Measurements from ENCODE around the gene LRRC4C.
"Not testable (repeated sequence)": the region's sequence is repeated elsewhere in the genome, so short reads cannot be mapped to it uniquely, and the experiment has no call there.

Gene LRRC4C

DNA sequence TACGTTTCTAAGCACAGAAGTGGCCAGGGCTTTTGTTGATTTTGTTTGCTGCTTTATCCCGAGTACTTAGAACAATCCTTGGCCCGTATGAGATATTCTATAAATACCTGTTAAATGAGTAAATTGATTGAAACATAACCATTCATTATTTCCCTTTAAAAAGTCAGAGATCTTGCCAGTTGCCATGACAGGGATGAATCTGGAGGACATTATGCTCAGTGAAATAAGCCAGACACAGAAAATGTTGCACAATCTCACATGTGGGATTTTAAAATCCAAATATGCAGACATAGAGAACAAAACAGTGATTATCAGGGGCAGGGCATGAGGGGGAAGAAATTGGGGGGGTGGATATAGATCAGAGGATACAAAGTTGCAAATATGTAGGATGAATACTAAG is 1240.1 kb downstream of the LRRC4C start:
- FAIRE-seq, result no peak
- no peak for DNase-seq (ENCODE audit: insufficient read length, low spot score)

DNA sequence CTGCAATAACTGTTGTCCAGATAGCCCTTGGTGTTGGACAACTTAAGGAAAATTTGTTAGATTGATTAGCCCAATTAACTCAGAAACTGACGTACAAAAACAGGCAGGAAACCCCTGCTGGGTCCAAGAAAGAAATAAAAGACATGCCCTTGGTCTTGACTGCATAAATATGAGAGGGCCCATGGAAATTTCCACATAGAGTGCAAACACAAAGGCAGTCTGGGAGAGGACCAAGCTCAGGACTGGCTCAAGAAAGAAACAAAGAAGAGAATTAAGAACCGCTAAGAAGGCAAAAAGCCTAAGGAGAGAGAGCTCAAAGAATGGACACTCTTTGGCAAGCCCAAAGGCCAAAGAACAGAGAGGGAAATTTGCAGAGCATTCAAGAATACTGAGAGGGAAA is 1243.9 kb downstream of the LRRC4C start:
- DNase-seq (ENCODE audit: insufficient read length, low spot score), result no peak
- no peak for FAIRE-seq

DNA sequence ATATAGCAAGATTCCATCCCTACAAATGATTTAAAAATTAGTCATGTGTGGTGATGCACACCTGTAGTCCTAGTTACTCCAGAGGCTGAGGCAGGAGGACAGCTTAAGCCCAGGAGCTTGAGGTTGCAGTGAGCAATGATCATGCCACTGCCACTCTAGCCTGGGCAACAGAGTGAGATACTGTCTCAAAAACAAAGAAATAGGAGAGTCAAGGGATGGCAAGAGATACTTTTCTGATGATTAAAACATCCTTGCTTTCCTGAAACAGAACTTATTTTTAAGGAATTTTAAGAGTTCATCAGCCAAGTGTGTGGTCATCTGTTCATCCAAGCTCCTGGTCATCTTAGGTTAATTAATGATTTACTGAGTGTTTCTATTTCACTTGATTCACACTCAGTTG is 1252.0 kb downstream of the LRRC4C start:
- DNase-seq (ENCODE audit: insufficient read length, low spot score) (no peak), FAIRE-seq (no peak)

DNA sequence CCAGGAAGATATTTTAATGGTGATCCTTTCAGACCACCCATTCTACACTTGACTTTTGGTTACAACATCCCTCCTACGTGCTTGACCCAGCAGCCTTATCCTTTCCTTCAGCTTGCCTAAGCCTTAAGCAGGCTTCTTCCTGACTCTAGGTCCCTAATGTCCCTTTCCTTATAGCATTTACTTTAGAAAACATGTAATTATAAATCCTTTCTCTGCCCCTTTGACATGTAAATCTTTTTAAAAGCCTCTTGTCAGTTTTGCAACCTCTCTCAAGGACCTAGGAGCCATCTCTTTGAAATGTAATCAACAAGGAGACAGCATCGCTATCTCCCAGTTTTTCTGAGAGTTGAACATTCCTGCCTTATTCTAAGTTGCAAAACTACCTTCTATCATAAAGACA is 1255.2 kb downstream of the LRRC4C start:
- FAIRE-seq (no peak), DNase-seq (ENCODE audit: insufficient read length, low spot score) (no peak)

DNA sequence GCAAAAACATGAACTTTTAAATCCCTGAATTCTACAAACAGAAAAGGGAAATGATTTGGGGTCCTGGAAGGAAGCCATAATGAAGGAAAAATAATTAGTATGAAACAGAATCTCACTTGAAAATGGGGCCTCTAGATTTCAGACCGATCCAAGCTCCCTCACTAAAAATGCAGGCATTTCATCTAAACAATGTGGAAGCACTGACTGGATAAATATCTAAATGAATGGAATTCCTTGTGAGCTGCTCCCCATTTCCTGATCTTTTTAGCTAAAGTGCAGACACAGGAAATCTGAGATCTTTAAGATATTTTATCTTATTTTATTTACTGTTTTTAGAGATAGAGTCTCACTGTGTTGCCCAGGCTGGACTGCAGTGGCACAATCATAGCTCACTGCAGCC is 1255.8 kb downstream of the LRRC4C start:
- no peak for DNase-seq (ENCODE audit: insufficient read length, low spot score)
- no peak for FAIRE-seq

- DNase-seq (ENCODE audit: insufficient read length, low spot score) (no peak), FAIRE-seq (no peak)
Observed at GRCh38 chr11:40202589-40203270, 1256.7 kb downstream of the LRRC4C start.

DNA sequence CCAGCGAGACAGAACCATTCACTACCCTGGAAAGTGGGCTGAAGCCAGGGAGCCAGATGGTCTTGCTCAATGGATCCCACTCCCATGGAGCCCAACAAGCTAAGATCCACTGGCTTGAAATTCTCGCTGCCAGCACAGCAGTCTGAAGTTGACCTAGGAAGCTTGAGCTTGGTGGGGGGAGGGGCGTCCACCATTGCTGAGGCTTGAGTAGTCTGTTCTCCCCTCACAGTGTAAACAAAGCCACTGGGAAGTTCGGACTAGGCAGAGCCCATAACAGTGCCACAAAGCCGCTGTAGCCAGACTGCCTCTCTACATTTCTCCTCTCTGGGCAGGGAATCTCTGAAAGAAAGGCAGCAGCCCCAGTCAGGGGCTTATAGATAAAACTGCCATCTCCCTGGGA is 1266.9 kb downstream of the LRRC4C start:
- not testable (repeated sequence) for FAIRE-seq; DNase-seq (ENCODE audit: insufficient read length, low spot score)

- no peak for DNase-seq (ENCODE audit: insufficient read length, low spot score)
- no peak for FAIRE-seq
Observed at GRCh38 chr11:40190294-40190693, 1269.2 kb downstream of the LRRC4C start.

DNA sequence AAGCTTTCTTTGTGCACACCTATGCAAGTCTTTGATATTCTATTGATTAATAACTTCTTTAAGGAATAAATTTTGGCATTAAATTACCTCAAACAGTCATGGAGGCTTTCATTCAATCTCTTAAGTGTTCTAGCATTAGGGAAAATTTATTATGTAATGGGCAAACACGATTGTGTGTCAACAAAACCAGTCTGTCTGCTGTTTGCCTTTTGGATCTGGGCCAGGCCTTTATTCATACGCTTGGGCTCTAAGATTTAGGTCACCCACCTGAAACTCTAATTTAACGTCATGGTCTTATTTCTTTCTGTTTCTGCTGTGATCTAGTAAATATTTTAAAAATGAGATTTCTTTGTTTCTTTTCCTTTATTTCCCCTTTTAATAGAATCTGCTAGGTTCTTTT is 1270.6 kb downstream of the LRRC4C start:
- no peak for DNase-seq (ENCODE audit: insufficient read length, low spot score)
- no peak for FAIRE-seq

DNA sequence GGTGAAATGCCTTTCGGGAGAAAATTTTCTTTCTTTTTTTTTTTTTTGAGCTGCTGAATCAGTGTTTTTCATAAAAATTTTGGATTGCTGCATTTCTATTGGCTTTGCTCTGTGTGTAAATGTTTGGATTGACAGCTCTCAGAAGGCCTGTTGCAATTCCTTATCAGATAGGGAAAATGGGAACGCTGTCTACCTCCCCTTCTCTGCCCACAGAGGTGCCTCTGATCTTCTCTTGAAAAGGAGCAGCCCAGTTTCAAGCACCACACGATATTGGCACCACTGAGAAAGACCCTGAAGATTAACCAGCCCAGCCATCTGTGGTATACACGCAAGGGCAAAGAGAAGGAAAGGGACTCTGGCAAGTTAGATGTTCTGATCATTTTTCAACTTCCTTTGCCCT is 1272.2 kb downstream of the LRRC4C start:
- no peak for DNase-seq (ENCODE audit: insufficient read length, low spot score)

GRCh38 chr11:40186437-40187263 is 1272.8 kb downstream of the LRRC4C start:
- DNase-seq (ENCODE audit: insufficient read length, low spot score) (no peak), FAIRE-seq (no peak)

More for the DNA sequence above, 1272.2 kb downstream of the LRRC4C start:
- no peak for FAIRE-seq

GRCh38 chr11:40185793-40186192 is 1273.7 kb downstream of the LRRC4C start:
- DNase-seq (ENCODE audit: insufficient read length, low spot score), result no peak
- FAIRE-seq, result no peak

- no peak for FAIRE-seq
- no peak for DNase-seq (ENCODE audit: insufficient read length, low spot score)
Observed at GRCh38 chr11:40183073-40184064, 1276.1 kb downstream of the LRRC4C start.

DNA sequence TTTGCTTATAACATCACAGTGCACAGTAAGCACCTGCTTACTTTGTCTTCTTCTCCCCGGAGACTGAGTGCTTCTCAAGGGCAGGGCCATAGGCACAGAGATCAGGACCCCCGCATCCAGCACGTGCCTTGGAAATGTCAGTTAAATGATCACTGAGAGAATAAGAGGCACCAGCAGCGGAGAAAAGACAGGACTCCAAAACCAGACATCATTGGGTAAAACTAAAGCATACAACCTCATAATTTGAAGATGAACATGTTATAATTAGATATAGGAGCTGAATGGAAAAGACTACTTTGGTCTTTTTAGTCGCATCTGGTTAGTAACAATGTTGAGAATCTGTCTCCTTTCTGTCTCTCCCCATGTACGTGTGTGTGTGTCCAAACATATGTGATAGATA is 1279.9 kb downstream of the LRRC4C start:
- DNase-seq (ENCODE audit: insufficient read length, low spot score), result no peak
- no peak for FAIRE-seq

DNA sequence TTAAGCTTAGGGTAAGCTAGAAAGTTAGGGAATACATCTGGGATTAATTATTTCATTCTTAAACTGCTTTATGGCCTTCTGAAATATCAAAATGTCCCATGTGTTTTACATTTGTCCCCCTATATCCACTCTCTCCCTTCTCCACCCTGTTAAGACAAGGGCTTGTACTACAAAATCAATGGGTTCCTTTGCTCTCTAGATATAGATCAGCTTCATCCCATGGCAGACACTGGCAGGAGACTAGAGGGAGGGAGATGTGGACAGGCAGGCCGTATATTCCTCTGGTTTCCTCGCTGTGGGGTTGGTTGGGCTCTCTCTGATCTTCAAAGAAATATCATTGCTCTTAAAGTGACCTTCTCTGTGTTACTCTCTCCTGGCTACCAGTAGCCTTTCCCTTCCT is 1281.0 kb downstream of the LRRC4C start:
- DNase-seq (ENCODE audit: insufficient read length, low spot score) (no peak), FAIRE-seq (no peak)

GRCh38 chr11:40175980-40176379 is 1283.5 kb downstream of the LRRC4C start:
- no peak for DNase-seq (ENCODE audit: insufficient read length, low spot score)
- no peak for FAIRE-seq

- no peak for FAIRE-seq
- no peak for DNase-seq (ENCODE audit: insufficient read length, low spot score)
Observed at GRCh38 chr11:40170078-40170477, 1289.4 kb downstream of the LRRC4C start.

- DNase-seq (ENCODE audit: insufficient read length, low spot score), result no peak
Observed at GRCh38 chr11:40168414-40168813, 1291.0 kb downstream of the LRRC4C start.

DNA sequence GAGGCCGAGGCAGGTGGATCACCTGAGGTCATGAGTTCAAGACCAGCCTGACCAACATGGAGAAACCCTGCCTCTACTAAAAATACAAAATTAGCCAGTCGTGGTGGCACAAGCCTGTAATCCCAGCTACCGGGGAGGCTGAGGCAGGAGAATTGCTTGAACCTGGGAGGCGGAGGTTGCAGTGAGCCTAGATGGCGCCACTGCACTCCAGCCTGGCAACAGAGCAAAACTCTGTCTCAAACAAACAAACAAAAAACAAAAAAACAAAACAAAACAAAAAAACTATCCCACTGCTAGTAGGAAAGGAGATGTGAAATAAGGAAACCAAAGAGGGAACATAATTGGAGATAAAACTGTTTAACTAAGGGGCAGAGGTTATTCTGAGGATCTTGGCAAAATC is 1291.6 kb downstream of the LRRC4C start:
- DNase-seq (ENCODE audit: insufficient read length, low spot score); FAIRE-seq: not testable (repeated sequence)

More at GRCh38 chr11:40168414-40168813, 1291.0 kb downstream of the LRRC4C start:
- FAIRE-seq, result no peak

GRCh38 chr11:40166892-40167291 is 1292.6 kb downstream of the LRRC4C start:
- FAIRE-seq (no peak), DNase-seq (ENCODE audit: insufficient read length, low spot score) (no peak)
